ENCODE results near the gene GAL3ST3. TPM values are rescaled to one million over a fixed set of nuclear protein-coding genes. Genes with fewer than 3 reads are reported as not detected.
A peak's percentile ranks its signal among the peaks of the same experiment; 100 is the strongest.

GAL3ST3 gene
- total RNA-seq, 1 donor from 2014 or later, result 0.94 TPM

GRCh38 chr11:66084821-66085475 lies 36.0 kb upstream of the GAL3ST3 start:
- H3K9me3 Mint-ChIP-seq (ENCODE audit: unreplicated experiment), result no peaks in the 10 kb centered on the region
- H3K27me3 Mint-ChIP-seq (ENCODE audit: unreplicated experiment), result no peaks in the 10 kb centered on the region
- peak; percentile 3 for DNase-seq (ENCODE audit: extremely low spot score, unreplicated experiment)
- TF ChIP-seq CTCF (IDR thresholded peaks at IDR 0.05), result no peak
- peak overlapping the region; percentile 6 for H3K27ac Mint-ChIP-seq (ENCODE audit: unreplicated experiment)
- peaks cover 49% of the 10 kb centered on the region for H3K4me1 Mint-ChIP-seq (ENCODE audit: unreplicated experiment)
- H3K4me3 Mint-ChIP-seq (ENCODE audit: unreplicated experiment), result no peak overlapping the region
- no peaks in the 10 kb centered on the region for H3K36me3 Mint-ChIP-seq (ENCODE audit: unreplicated experiment)

GRCh38 chr11:66083767-66084166 lies 34.8 kb upstream of the GAL3ST3 start:
- Mint-ChIP-seq H3K4me1 (ENCODE audit: unreplicated experiment) (peaks cover 50% of the 10 kb centered on the region), H3K27ac (ENCODE audit: unreplicated experiment) (no peak overlapping the region), H3K4me3 (ENCODE audit: unreplicated experiment) (no peak overlapping the region), H3K36me3 (ENCODE audit: unreplicated experiment) (no peaks in the 10 kb centered on the region), H3K27me3 (ENCODE audit: unreplicated experiment) (no peaks in the 10 kb centered on the region), H3K9me3 (ENCODE audit: unreplicated experiment) (no peaks in the 10 kb centered on the region)
- peak; percentile 21 for DNase-seq (ENCODE audit: extremely low spot score, unreplicated experiment)
- TF ChIP-seq CTCF (IDR thresholded peaks at IDR 0.05), result no peak

- DNase-seq (ENCODE audit: extremely low spot score, unreplicated experiment), result peak; percentile 11
- peak overlapping the region; percentile 71 for H3K27ac Mint-ChIP-seq (ENCODE audit: unreplicated experiment)
- peak overlapping the region; percentile 2 for H3K4me3 Mint-ChIP-seq (ENCODE audit: unreplicated experiment)
- H3K27me3 Mint-ChIP-seq (ENCODE audit: unreplicated experiment), result no peaks in the 10 kb centered on the region
- H3K4me1 Mint-ChIP-seq (ENCODE audit: unreplicated experiment), result peaks cover 52% of the 10 kb centered on the region
- TF ChIP-seq CTCF (IDR thresholded peaks at IDR 0.05), result no peak
- H3K36me3 Mint-ChIP-seq (ENCODE audit: unreplicated experiment), result peaks cover under 1% of the 10 kb centered on the region
- no peaks in the 10 kb centered on the region for H3K9me3 Mint-ChIP-seq (ENCODE audit: unreplicated experiment)
These were observed 34.2 kb upstream of the GAL3ST3 start for GRCh38 chr11:66082946-66083698.

GRCh38 chr11:66081505-66081904 lies 32.5 kb upstream of the GAL3ST3 start:
- peak overlapping the region; percentile 93 for H3K27ac Mint-ChIP-seq (ENCODE audit: unreplicated experiment)

More at GRCh38 chr11:66081505-66081904, 32.5 kb upstream of the GAL3ST3 start:
- Mint-ChIP-seq H3K27me3 (ENCODE audit: unreplicated experiment) (no peaks in the 10 kb centered on the region), H3K4me3 (ENCODE audit: unreplicated experiment) (no peak overlapping the region), H3K9me3 (ENCODE audit: unreplicated experiment) (no peaks in the 10 kb centered on the region), H3K36me3 (ENCODE audit: unreplicated experiment) (peaks cover 3% of the 10 kb centered on the region), H3K4me1 (ENCODE audit: unreplicated experiment) (peaks cover 60% of the 10 kb centered on the region)
- DNase-seq (ENCODE audit: extremely low spot score, unreplicated experiment), result peak; percentile 51
- no peak for TF ChIP-seq CTCF (IDR thresholded peaks at IDR 0.05)
